ENCODE data around the gene CDH4. TPM values are rescaled to one million over a fixed set of nuclear protein-coding genes. Genes with fewer than 3 reads are reported as not detected.

Gene CDH4
- total RNA-seq, 1 donor from 2014 or later: 2.9 TPM

- Mint-ChIP-seq H3K27ac (no peak overlapping the region), H3K36me3 (no peaks in the 10 kb centered on the region), H3K4me3 (no peak overlapping the region), H3K27me3 (ENCODE audit: insufficient read depth, low read depth) (peaks cover 10% of the 10 kb centered on the region), H3K9me3 (no peaks in the 10 kb centered on the region), H3K4me1 (peaks cover 17% of the 10 kb centered on the region)
- Histone ChIP-seq H3F3A (ENCODE audit: low read depth) (peaks cover 5% of the 10 kb centered on the region), H3K27me3 (peaks cover 6% of the 10 kb centered on the region), H3K4me3 (no peak overlapping the region), H3K79me2 (ENCODE audit: low read depth) (no peaks in the 10 kb centered on the region), H2AFZ (replicated peaks) (no peak overlapping the region), H3K4me2 (no peak overlapping the region), H3K36me3 (no peaks in the 10 kb centered on the region), H4K20me1 (ENCODE audit: low read depth) (peaks cover 6% of the 10 kb centered on the region), H3K9me3 (ENCODE audit: low read depth) (no peaks in the 10 kb centered on the region), H3K4me1 (peaks cover 17% of the 10 kb centered on the region), H3K27ac (no peak overlapping the region), H3K9ac (no peak overlapping the region)
- no peak for DNase-seq (ENCODE audit: low spot score)
- TF ChIP-seq CTCF (IDR thresholded peaks at IDR 0.05) (no peak), EZH2phosphoT487 (IDR thresholded peaks at IDR 0.05) (no peak), EZH2 (IDR thresholded peaks at IDR 0.05) (no peak)
These were observed 547.4 kb downstream of the CDH4 start for GRCh38 chr20:61799394-61799923.

- Mint-ChIP-seq H3K27ac (no peak overlapping the region), H3K4me1 (peaks cover 22% of the 10 kb centered on the region)
- H3K27me3 ChIP-seq: peaks cover 6% of the 10 kb centered on the region
These were observed 547.9 kb downstream of the CDH4 start for GRCh38 chr20:61799928-61800327.

GRCh38 chr20:61800359-61801064, 548.5 kb downstream of the CDH4 start:
- Histone ChIP-seq H3K27ac (no peak overlapping the region), H3K4me3 (no peak overlapping the region), H3K36me3 (no peaks in the 10 kb centered on the region), H2AFZ (replicated peaks) (no peak overlapping the region), H3K9ac (no peak overlapping the region), H3K79me2 (ENCODE audit: low read depth) (no peaks in the 10 kb centered on the region), H4K20me1 (ENCODE audit: low read depth) (peaks cover 6% of the 10 kb centered on the region), H3K9me3 (ENCODE audit: low read depth) (no peaks in the 10 kb centered on the region), H3K4me1 (peaks cover 17% of the 10 kb centered on the region), H3K4me2 (no peak overlapping the region), H3K27me3 (peaks cover 6% of the 10 kb centered on the region), H3F3A (ENCODE audit: low read depth) (peaks cover 5% of the 10 kb centered on the region)
- no peaks in the 10 kb centered on the region for H3K36me3 Mint-ChIP-seq
- H3K9me3 Mint-ChIP-seq: no peaks in the 10 kb centered on the region
- no peak overlapping the region for H3K4me3 Mint-ChIP-seq
- no peak overlapping the region for H3K27ac Mint-ChIP-seq
- no peak for DNase-seq (ENCODE audit: low spot score)
- H3K27me3 Mint-ChIP-seq (ENCODE audit: insufficient read depth, low read depth): peaks cover 6% of the 10 kb centered on the region
- peaks cover 20% of the 10 kb centered on the region for H3K4me1 Mint-ChIP-seq
- TF ChIP-seq CTCF (IDR thresholded peaks at IDR 0.05): no peak
- TF ChIP-seq EZH2phosphoT487 (IDR thresholded peaks at IDR 0.05): no peak
- TF ChIP-seq EZH2 (IDR thresholded peaks at IDR 0.05): no peak

More at GRCh38 chr20:61799928-61800327, 547.9 kb downstream of the CDH4 start:
- Histone ChIP-seq H2AFZ (replicated peaks) (no peak overlapping the region), H3K36me3 (no peaks in the 10 kb centered on the region), H3K4me2 (no peak overlapping the region), H3K27ac (no peak overlapping the region), H3K4me1 (peaks cover 17% of the 10 kb centered on the region), H3F3A (ENCODE audit: low read depth) (peaks cover 5% of the 10 kb centered on the region), H3K9ac (no peak overlapping the region), H3K9me3 (ENCODE audit: low read depth) (no peaks in the 10 kb centered on the region), H3K79me2 (ENCODE audit: low read depth) (no peaks in the 10 kb centered on the region), H4K20me1 (ENCODE audit: low read depth) (peaks cover 6% of the 10 kb centered on the region), H3K4me3 (no peak overlapping the region)
- no peaks in the 10 kb centered on the region for H3K36me3 Mint-ChIP-seq
- H3K4me3 Mint-ChIP-seq: no peak overlapping the region
- no peaks in the 10 kb centered on the region for H3K9me3 Mint-ChIP-seq
- no peak for DNase-seq (ENCODE audit: low spot score)
- peaks cover 9% of the 10 kb centered on the region for H3K27me3 Mint-ChIP-seq (ENCODE audit: insufficient read depth, low read depth)
- TF ChIP-seq EZH2 (IDR thresholded peaks at IDR 0.05) (no peak), CTCF (IDR thresholded peaks at IDR 0.05) (no peak), EZH2phosphoT487 (IDR thresholded peaks at IDR 0.05) (no peak)

All from neural progenitor cell (in vitro differentiated cells).